Coronary artery (tissue), 2 donors: ENCODE results near the gene ARFIP1.
"Not testable (repeated sequence)": the region's sequence is repeated elsewhere in the genome, so short reads cannot be mapped to it uniquely, and the experiment has no call there.

ENCODE experiments used
- DNase-seq: peaks from one replicate; pipeline ENCODE4 v3.0.0-alpha.2; 2017; ENCODE audit warnings: low spot score
- H3K27ac ChIP-seq, 2 donors: fragments of 200-600 bp; sonication (generic); one replicate each; pipeline ENCODE4 v1.5.1; 2016 to 2019
- H3K4me3 ChIP-seq: fragments of 200-600 bp; sonication (generic); 2 replicates; pipeline ENCODE4 v1.5.1; 2016; ENCODE audit warnings: mild to moderate bottlenecking, moderate library complexity
- CTCF ChIP-seq: fragments of 200-600 bp; sonication (generic); IDR thresholded peaks from one replicate; pipeline ENCODE4 v1.5.1; 2019; ENCODE audit warnings: antibody characterized with exemption

Gene ARFIP1

GRCh38 chr4:152843481-152844090 lies 63.8 kb downstream of the ARFIP1 start:
- H3K27ac ChIP-seq: no peak overlapping the region
- no peak for DNase-seq
- no peak for TF ChIP-seq CTCF
- no peak overlapping the region for H3K4me3 ChIP-seq

- no peak for DNase-seq
- TF ChIP-seq CTCF: no peak
- H3K27ac ChIP-seq: no peak overlapping the region
- no peak overlapping the region for H3K4me3 ChIP-seq
Measured at GRCh38 chr4:152847376-152847775, 67.6 kb downstream of the ARFIP1 start.

GRCh38 chr4:152848508-152848907 lies 68.8 kb downstream of the ARFIP1 start:
- DNase-seq: no peak
- H3K27ac ChIP-seq: no peak overlapping the region
- TF ChIP-seq CTCF: no peak

GRCh38 chr4:152849350-152849749 lies 69.6 kb downstream of the ARFIP1 start:
- Histone ChIP-seq H3K27ac (no peak overlapping the region), H3K4me3 (no peak overlapping the region)
- TF ChIP-seq CTCF: no peak
- no peak for DNase-seq

More at GRCh38 chr4:152848508-152848907, 68.8 kb downstream of the ARFIP1 start:
- H3K4me3 ChIP-seq: no peak overlapping the region

- no peak overlapping the region for H3K4me3 ChIP-seq
- H3K27ac ChIP-seq: no peak overlapping the region
- TF ChIP-seq CTCF: no peak
- no peak for DNase-seq
Measured at GRCh38 chr4:152850377-152850776, 70.6 kb downstream of the ARFIP1 start.

GRCh38 chr4:152851226-152851625 lies 71.5 kb downstream of the ARFIP1 start:
- Histone ChIP-seq H3K27ac (no peak overlapping the region), H3K4me3 (no peak overlapping the region)
- no peak for DNase-seq
- TF ChIP-seq CTCF: no peak

GRCh38 chr4:152853293-152853692 lies 73.5 kb downstream of the ARFIP1 start:
- H3K27ac ChIP-seq: no peak overlapping the region
- TF ChIP-seq CTCF: no peak
- H3K4me3 ChIP-seq: no peak overlapping the region
- no peak for DNase-seq

- H3K27ac ChIP-seq, DNase-seq, H3K4me3 ChIP-seq: not testable (repeated sequence)
Measured at GRCh38 chr4:152854016-152854415, 74.3 kb downstream of the ARFIP1 start.
